NCI-H1930 (cell line): ENCODE data around the gene AGPAT3.

Experiments
- DNase-seq, 2 experiments: peaks; one replicate each; lab custom pipeline; 2025; lab: John Stamatoyannopoulos, UW

The AGPAT3 gene

GRCh38 chr21:43906585-43907370, 41.8 kb downstream of the AGPAT3 start:
- DNase-seq = no peak

DNA sequence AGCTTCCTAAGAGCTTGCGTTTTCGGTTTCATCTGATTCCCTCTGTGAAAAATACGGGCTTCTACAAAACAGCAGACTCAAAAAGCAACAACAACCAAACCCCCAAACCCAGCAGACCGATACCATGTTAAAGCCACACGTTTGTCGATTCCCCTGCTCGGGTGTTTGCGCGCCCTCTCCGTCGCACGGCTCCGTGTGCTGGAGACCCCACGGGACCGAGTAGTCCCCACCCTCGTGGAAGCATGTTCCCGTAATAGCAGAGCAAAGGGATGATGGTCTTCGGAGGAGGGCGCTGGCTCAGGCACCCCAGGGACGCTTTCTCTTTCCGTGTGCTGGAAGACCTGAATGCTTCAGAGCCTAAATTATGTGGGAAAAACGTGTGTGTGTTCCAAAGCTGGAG, 42.7 kb downstream of the AGPAT3 start:
- no peak for DNase-seq

DNA sequence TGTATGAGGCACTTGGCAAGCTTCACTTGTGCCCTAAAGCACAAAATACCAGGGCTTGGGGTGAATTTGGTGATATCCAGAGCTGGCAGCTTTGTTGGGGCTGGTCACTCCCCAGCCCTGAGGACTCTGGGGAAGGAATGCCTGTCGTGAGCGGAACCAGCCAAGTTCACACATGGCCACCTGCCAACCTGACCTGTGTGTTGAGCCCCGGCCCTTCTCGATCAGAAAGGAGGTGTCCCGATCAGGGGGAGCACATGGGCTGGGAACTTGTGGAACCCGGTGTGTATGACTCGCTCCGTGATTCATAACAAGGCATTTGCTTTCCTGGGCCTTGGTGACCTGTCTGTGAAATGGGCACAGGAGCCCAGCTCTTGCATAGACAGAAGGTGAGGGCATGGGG, 43.1 kb downstream of the AGPAT3 start:
- no peak for DNase-seq

DNA sequence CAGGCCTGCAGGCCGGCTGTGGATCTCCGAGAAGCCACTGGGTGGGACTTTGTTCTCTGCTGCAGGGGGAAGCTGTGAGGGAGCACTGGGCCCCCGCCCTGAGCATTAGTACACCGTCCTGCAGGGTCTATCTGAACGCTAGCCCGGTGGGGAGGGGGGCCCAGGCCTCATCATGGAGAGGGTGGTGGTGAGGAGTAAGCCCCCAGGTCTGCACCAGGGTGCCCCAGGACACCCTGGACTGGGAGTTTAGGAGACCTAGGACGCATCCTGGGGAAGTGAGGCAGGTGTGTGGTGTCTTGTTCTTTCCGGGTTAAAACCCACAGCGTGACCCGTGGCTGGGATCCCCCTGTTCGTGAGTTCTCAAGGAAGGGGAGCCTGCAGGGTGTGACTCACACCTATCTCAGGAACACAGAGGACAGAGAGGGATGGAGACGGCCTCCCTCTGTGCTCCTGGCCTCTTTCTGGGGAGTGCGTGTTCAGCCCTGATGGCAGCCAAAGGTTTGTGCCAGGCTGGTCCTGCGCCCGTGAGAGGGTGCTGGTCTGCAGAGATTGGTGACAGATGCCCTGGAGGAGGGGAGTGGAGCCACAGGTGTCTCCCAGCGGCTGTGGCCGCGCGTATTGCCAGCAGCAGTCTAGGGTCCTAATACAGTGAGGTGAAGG, 44.8 kb downstream of the AGPAT3 start:
- no peak for DNase-seq

GRCh38 chr21:43910460-43910859, 45.4 kb downstream of the AGPAT3 start:
- DNase-seq = no peak

- no peak for DNase-seq
Observed at GRCh38 chr21:43911015-43911934, 46.3 kb downstream of the AGPAT3 start.

GRCh38 chr21:43911935-43912487, 47.0 kb downstream of the AGPAT3 start:
- DNase-seq = no peak

- no peak for DNase-seq
Observed at GRCh38 chr21:43912500-43912899, 47.5 kb downstream of the AGPAT3 start.

- DNase-seq = no peak
Observed at GRCh38 chr21:43912910-43913309, 47.9 kb downstream of the AGPAT3 start.

GRCh38 chr21:43913928-43914327, 48.9 kb downstream of the AGPAT3 start:
- no peak for DNase-seq

- no peak for DNase-seq
Observed at GRCh38 chr21:43916076-43916475, 51.1 kb downstream of the AGPAT3 start.

GRCh38 chr21:43916691-43917514, 51.9 kb downstream of the AGPAT3 start:
- no peak for DNase-seq

GRCh38 chr21:43917515-43918384, 52.7 kb downstream of the AGPAT3 start:
- no peak for DNase-seq

GRCh38 chr21:43918385-43918947, 53.4 kb downstream of the AGPAT3 start:
- no peak for DNase-seq

DNA sequence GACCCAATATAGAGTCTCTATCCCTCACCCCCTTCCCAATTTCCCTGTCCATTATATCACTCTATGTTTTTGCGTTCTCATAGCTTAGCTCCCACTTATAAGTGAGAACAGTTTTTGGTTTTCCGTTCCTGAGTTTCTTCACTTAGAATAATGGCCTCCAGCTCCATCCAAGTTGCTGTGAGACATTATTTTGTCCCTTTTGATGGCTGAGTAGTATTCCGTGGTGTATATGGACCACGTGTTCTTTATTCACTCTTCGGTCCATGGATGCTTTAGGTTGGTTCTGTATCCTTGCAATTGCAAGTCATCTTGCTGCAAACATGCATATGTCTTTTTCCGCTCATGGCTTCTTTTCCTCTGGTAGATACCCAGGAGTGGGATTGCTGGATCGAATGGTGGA, 54.3 kb downstream of the AGPAT3 start:
- DNase-seq = no peak

DNA sequence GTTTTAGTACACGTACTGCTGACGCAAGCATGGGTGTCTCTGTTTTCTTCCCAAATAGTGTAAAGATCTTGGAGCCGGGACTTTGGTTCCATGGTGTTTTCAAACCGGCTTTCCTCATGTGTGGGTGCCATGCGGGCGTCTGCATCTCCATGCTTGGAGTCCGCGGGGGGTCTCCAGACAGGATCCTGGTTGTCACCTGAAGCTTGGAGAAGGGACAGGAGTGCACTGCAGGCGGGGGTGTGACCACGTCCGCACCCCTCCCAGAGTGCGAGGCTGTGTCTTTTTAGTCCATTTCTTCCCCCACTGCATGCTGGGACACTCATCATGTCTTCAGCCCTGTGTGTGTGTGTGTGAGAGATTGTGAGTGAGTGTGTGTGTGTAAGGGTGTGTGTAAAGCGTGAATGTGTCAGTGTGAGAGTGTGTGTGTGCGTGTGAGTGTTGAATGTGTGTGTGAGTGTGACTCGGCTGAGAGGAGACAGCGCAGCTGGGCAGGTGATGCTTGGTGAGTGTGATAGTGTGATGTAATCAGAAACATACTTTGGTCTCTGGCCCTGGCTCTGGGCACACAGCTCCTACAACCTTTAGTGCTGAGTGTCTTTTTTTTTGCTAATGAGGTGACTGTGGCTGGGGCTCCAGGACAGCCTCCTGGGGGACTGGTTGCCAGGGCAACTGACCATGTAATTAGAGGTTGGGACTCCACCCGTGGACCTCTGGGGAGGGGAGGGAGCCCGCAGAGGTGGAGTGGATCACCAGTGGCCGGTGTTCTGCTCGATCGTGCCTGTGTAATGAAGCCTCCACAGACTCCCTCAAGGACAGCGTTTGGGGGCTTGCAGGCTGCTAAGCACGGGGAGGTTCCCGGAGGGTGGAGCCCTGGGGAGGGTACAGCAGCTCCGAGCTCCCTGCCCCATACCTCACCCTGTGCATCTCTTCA, 55.1 kb downstream of the AGPAT3 start:
- no peak for DNase-seq

GRCh38 chr21:43921571-43921978, 56.6 kb downstream of the AGPAT3 start:
- DNase-seq = no peak

GRCh38 chr21:43921979-43922945, 57.2 kb downstream of the AGPAT3 start:
- no peak for DNase-seq
